HL-60 (cell line): Measurements from ENCODE around the gene GRK5.

ENCODE experiments used
- SPI1 ChIP-seq: IDR thresholded peaks from 2 replicates; pipeline ENCODE4 v1.6.1; 2012; ENCODE audit warnings: low read depth, mild to moderate bottlenecking, borderline replicate concordance
- TF ChIP-seq, protein P1 (sequence below): IDR thresholded peaks from one replicate; pipeline ENCODE4 v1.5.1; 2011; ENCODE audit warnings: low read length, control low read depth, inconsistent platforms; ENCODE audit not compliant: insufficient read depth

DNA sequence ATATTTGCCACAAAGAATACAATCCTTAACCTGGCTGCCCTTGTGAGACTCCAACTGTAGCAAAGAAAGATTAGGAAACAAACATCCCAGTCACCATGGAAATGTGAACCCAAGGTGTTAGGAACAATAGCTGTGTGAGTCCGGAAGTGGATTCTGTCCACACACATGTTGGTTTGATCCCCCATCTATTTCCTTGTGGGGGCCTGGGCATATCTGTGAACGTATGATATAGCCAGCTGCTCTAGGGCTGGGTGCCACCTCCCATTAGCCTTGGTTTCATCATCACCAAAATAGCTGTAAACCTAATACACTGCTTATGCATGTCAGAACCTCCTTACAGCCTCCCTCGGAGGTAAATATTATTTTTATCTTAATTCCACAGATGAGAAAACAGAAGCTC lies 26.4 kb downstream of the GRK5 start:
- TF ChIP-seq, protein P1, sequence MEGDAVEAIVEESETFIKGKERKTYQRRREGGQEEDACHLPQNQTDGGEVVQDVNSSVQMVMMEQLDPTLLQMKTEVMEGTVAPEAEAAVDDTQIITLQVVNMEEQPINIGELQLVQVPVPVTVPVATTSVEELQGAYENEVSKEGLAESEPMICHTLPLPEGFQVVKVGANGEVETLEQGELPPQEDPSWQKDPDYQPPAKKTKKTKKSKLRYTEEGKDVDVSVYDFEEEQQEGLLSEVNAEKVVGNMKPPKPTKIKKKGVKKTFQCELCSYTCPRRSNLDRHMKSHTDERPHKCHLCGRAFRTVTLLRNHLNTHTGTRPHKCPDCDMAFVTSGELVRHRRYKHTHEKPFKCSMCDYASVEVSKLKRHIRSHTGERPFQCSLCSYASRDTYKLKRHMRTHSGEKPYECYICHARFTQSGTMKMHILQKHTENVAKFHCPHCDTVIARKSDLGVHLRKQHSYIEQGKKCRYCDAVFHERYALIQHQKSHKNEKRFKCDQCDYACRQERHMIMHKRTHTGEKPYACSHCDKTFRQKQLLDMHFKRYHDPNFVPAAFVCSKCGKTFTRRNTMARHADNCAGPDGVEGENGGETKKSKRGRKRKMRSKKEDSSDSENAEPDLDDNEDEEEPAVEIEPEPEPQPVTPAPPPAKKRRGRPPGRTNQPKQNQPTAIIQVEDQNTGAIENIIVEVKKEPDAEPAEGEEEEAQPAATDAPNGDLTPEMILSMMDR: no peak
- TF ChIP-seq SPI1: no peak
